ENCODE measurements around the gene DPEP3. TPM values are rescaled to one million over a fixed set of nuclear protein-coding genes. Genes with fewer than 3 reads are reported as not detected.

Gene DPEP3
- total RNA-seq (2014; rRNA removed) = not detected in 2 replicates
- not detected for Bru-seq, nascent RNA
- not detected for BruChase-seq, experiment 1, labeled RNA remaining after a 6-hour chase
- BruChase-seq, experiment 2, labeled RNA remaining after a 2-hour chase = not detected
- long read RNA-seq = 0 reads

GRCh38 chr16:67979955-67980678 is at the start of gene DPEP3:
Gene DPEP3, minus strand, starts transcription at chr16:67980499. Its CDS starts 119 bp downstream, at chr16:67980380.
- no peak for DNase-seq
- Histone ChIP-seq H3K9ac (ENCODE audit: low read length) (no peak within 1 kb of the TSS), H3K9me3 (ENCODE audit: low read length) (no peaks in the 10 kb centered on the region), H3K36me3 (ENCODE audit: low read depth, low read length) (no peaks in the 10 kb centered on the region), H3K4me2 (ENCODE audit: low read length) (no peak within 1 kb of the TSS), H3K79me2 (ENCODE audit: low read length) (no peaks in the 10 kb centered on the region), H3K9me2 (replicated peaks; ENCODE audit: low read length) (no peaks in the 10 kb centered on the region), H3F3A (ENCODE audit: low read length, unreplicated experiment) (no peaks in the 10 kb centered on the region), H3K27ac (ENCODE audit: low read length) (no peak within 1 kb of the TSS), H4K20me1 (ENCODE audit: low read length) (no peaks in the 10 kb centered on the region), H2AFZ (ENCODE audit: low read length) (no peak within 1 kb of the TSS), H3K27me3 (ENCODE audit: low read length) (no peaks in the 10 kb centered on the region), H3K4me3 (ENCODE audit: low read length) (no peak within 1 kb of the TSS), H3K4me1 (ENCODE audit: insufficient read depth, low read length) (no peaks in the 10 kb centered on the region)
- TF ChIP-seq CTCF (conservative IDR thresholded peaks at IDR 0.05; ENCODE audit: low read depth, low read length) (no peak), EZH2phosphoT487 (IDR thresholded peaks at IDR 0.05; ENCODE audit: borderline replicate concordance, low read length) (no peak), EZH2 (IDR thresholded peaks at IDR 0.05; ENCODE audit: low read length, unreplicated experiment) (no peak)
- POLR2A ChIA-PET (ENCODE audit: unreplicated experiment) = no interaction called here
- no TSS peak for BruUV-seq (replicated peaks)
- intact Hi-C loops (cut with micrococcal nuclease) = no loop called here
- no peak for ATAC-seq
- CTCF ChIA-PET = no interaction called here

GRCh38 chr16:68028996-68029395 is 48.7 kb upstream of the DPEP3 start:
- no peaks in the 10 kb centered on the region for H3K4me1 ChIP-seq (ENCODE audit: insufficient read depth, low read length)
- no peaks in the 10 kb centered on the region for H3K9me2 ChIP-seq (replicated peaks; ENCODE audit: low read length)
- H3F3A ChIP-seq (ENCODE audit: low read length, unreplicated experiment) = no peaks in the 10 kb centered on the region
- no peak overlapping the region for H3K9ac ChIP-seq (ENCODE audit: low read length)
- no peaks in the 10 kb centered on the region for H3K9me3 ChIP-seq (ENCODE audit: low read length)
- no peak overlapping the region for H2AFZ ChIP-seq (ENCODE audit: low read length)
- no TSS peak for BruUV-seq (replicated peaks)
- ChIA-PET POLR2A (ENCODE audit: unreplicated experiment) (no interaction called here), CTCF (no interaction called here)
- H3K79me2 ChIP-seq (ENCODE audit: low read length) = peaks cover 8% of the 10 kb centered on the region
- DNase-seq (no peak), ATAC-seq (no peak)
- no peaks in the 10 kb centered on the region for H4K20me1 ChIP-seq (ENCODE audit: low read length)
- H3K4me3 ChIP-seq (ENCODE audit: low read length) = no peak overlapping the region
- no peak overlapping the region for H3K4me2 ChIP-seq (ENCODE audit: low read length)
- no peaks in the 10 kb centered on the region; the same call in 1 of the 2 replicates for H3K36me3 ChIP-seq (ENCODE audit: low read depth, low read length)
- intact Hi-C loops (cut with micrococcal nuclease) = no loop called here
- no peak overlapping the region for H3K27ac ChIP-seq (ENCODE audit: low read length)
- TF ChIP-seq EZH2 (IDR thresholded peaks at IDR 0.05; ENCODE audit: low read length, unreplicated experiment) = no peak
- TF ChIP-seq CTCF (conservative IDR thresholded peaks at IDR 0.05; ENCODE audit: low read depth, low read length) = no peak
- no peak for TF ChIP-seq EZH2phosphoT487 (IDR thresholded peaks at IDR 0.05; ENCODE audit: borderline replicate concordance, low read length)
- H3K27me3 ChIP-seq (ENCODE audit: low read length) = no peaks in the 10 kb centered on the region
